ENCODE measurements around the gene TMEM130.
A peak's percentile ranks its signal among the peaks of the same experiment; 100 is the strongest.

Gene TMEM130

GRCh38 chr7:98827258-98827657 lies 42.6 kb downstream of the TMEM130 start:
- DNase-seq (ENCODE audit: low spot score in 2 of 2): no peak
- Histone ChIP-seq H3K27me3 (ENCODE audit: low read depth) (no peaks in the 10 kb centered on the region), H3K4me1 (no peaks in the 10 kb centered on the region), H3K36me3 (replicated peaks) (no peaks in the 10 kb centered on the region), H3K9me3 (no peaks in the 10 kb centered on the region), H3K4me3 (no peak overlapping the region)
- in situ Hi-C loops (cut with MboI; ENCODE audit: low sequenced_read_pairs): no loop called here

- H3K9me3 ChIP-seq: no peaks in the 10 kb centered on the region
Measured at GRCh38 chr7:98826811-98827231, 43.0 kb downstream of the TMEM130 start.

GRCh38 chr7:98826387-98826786 lies 43.4 kb downstream of the TMEM130 start:
- Histone ChIP-seq H3K4me1 (no peaks in the 10 kb centered on the region), H3K4me3 (no peak overlapping the region), H3K9me3 (no peaks in the 10 kb centered on the region), H3K36me3 (replicated peaks) (no peaks in the 10 kb centered on the region), H3K27me3 (ENCODE audit: low read depth) (no peaks in the 10 kb centered on the region)
- DNase-seq (ENCODE audit: low spot score in 2 of 2): no peak
- in situ Hi-C loops (cut with MboI; ENCODE audit: low sequenced_read_pairs): no loop called here

More at GRCh38 chr7:98826811-98827231, 43.0 kb downstream of the TMEM130 start:
- Histone ChIP-seq H3K27me3 (ENCODE audit: low read depth) (no peaks in the 10 kb centered on the region), H3K4me1 (no peaks in the 10 kb centered on the region), H3K4me3 (no peak overlapping the region), H3K36me3 (replicated peaks) (no peaks in the 10 kb centered on the region)
- no peak for DNase-seq (ENCODE audit: low spot score in 2 of 2)
- in situ Hi-C loops (cut with MboI; ENCODE audit: low sequenced_read_pairs): no loop called here

GRCh38 chr7:98823226-98823625 lies 46.6 kb downstream of the TMEM130 start:
- no peaks in the 10 kb centered on the region for H3K27me3 ChIP-seq (ENCODE audit: low read depth)
- in situ Hi-C loops (cut with MboI; ENCODE audit: low sequenced_read_pairs): no loop called here
- no peak for DNase-seq (ENCODE audit: low spot score in 2 of 2)
- H3K4me3 ChIP-seq: no peak overlapping the region
- H3K4me1 ChIP-seq: no peaks in the 10 kb centered on the region
- no peaks in the 10 kb centered on the region for H3K36me3 ChIP-seq (replicated peaks)
- no peaks in the 10 kb centered on the region for H3K9me3 ChIP-seq

- H3K4me1 ChIP-seq: no peaks in the 10 kb centered on the region
- no peaks in the 10 kb centered on the region for H3K36me3 ChIP-seq (replicated peaks)
- no peak for DNase-seq (ENCODE audit: low spot score in 2 of 2)
- no peaks in the 10 kb centered on the region for H3K9me3 ChIP-seq
- H3K27me3 ChIP-seq (ENCODE audit: low read depth): no peaks in the 10 kb centered on the region
- no peak overlapping the region for H3K4me3 ChIP-seq
- in situ Hi-C loops (cut with MboI; ENCODE audit: low sequenced_read_pairs): no loop called here
Measured at GRCh38 chr7:98821348-98821747, 48.5 kb downstream of the TMEM130 start.

GRCh38 chr7:98816967-98817710 lies 52.7 kb downstream of the TMEM130 start:
- H3K4me1 ChIP-seq: no peaks in the 10 kb centered on the region
- H3K36me3 ChIP-seq (replicated peaks): no peaks in the 10 kb centered on the region
- no peak overlapping the region for H3K4me3 ChIP-seq
- no peaks in the 10 kb centered on the region for H3K27me3 ChIP-seq (ENCODE audit: low read depth)
- no peaks in the 10 kb centered on the region for H3K9me3 ChIP-seq
- DNase-seq (ENCODE audit: low spot score in 2 of 2): no peak
- in situ Hi-C loops (cut with MboI; ENCODE audit: low sequenced_read_pairs): no loop called here

GRCh38 chr7:98816241-98816640 lies 53.6 kb downstream of the TMEM130 start:
- no peaks in the 10 kb centered on the region for H3K27me3 ChIP-seq (ENCODE audit: low read depth)
- no peak for DNase-seq (ENCODE audit: low spot score in 2 of 2)
- H3K36me3 ChIP-seq (replicated peaks): no peaks in the 10 kb centered on the region
- H3K4me1 ChIP-seq: no peaks in the 10 kb centered on the region
- H3K4me3 ChIP-seq: no peak overlapping the region
- H3K9me3 ChIP-seq: no peaks in the 10 kb centered on the region
- in situ Hi-C loops (cut with MboI; ENCODE audit: low sequenced_read_pairs): no loop called here

- Histone ChIP-seq H3K4me3 (no peak overlapping the region), H3K27me3 (ENCODE audit: low read depth) (no peaks in the 10 kb centered on the region), H3K4me1 (no peaks in the 10 kb centered on the region), H3K36me3 (replicated peaks) (no peaks in the 10 kb centered on the region), H3K9me3 (no peaks in the 10 kb centered on the region)
- in situ Hi-C loops (cut with MboI; ENCODE audit: low sequenced_read_pairs): no loop called here
- no peak for DNase-seq (ENCODE audit: low spot score in 2 of 2)
Measured at GRCh38 chr7:98815313-98815712, 54.5 kb downstream of the TMEM130 start.

GRCh38 chr7:98811299-98811698 lies 58.5 kb downstream of the TMEM130 start:
- Histone ChIP-seq H3K9me3 (no peaks in the 10 kb centered on the region), H3K4me3 (no peak overlapping the region), H3K36me3 (replicated peaks) (no peaks in the 10 kb centered on the region), H3K27me3 (ENCODE audit: low read depth) (no peaks in the 10 kb centered on the region), H3K4me1 (peaks cover 7% of the 10 kb centered on the region; the same call in 1 of the 2 replicates)
- in situ Hi-C loops (cut with MboI; ENCODE audit: low sequenced_read_pairs): no loop called here
- DNase-seq (ENCODE audit: low spot score in 2 of 2): no peak

- in situ Hi-C loops (cut with MboI; ENCODE audit: low sequenced_read_pairs): no loop called here
- H3K4me1 ChIP-seq: peaks cover 7% of the 10 kb centered on the region; the same call in 1 of the 2 replicates
- H3K27me3 ChIP-seq (ENCODE audit: low read depth): no peaks in the 10 kb centered on the region
- no peak overlapping the region for H3K4me3 ChIP-seq
- no peaks in the 10 kb centered on the region for H3K36me3 ChIP-seq (replicated peaks)
- DNase-seq (ENCODE audit: low spot score in 2 of 2): no peak
- H3K9me3 ChIP-seq: no peaks in the 10 kb centered on the region
Measured at GRCh38 chr7:98810153-98810802, 59.5 kb downstream of the TMEM130 start.

- no peak for DNase-seq (ENCODE audit: low spot score in 2 of 2)
- Histone ChIP-seq H3K36me3 (replicated peaks) (no peaks in the 10 kb centered on the region), H3K9me3 (no peaks in the 10 kb centered on the region), H3K4me3 (no peak overlapping the region), H3K27me3 (ENCODE audit: low read depth) (no peaks in the 10 kb centered on the region), H3K4me1 (peaks cover 7% of the 10 kb centered on the region; the same call in 1 of the 2 replicates)
- in situ Hi-C loops (cut with MboI; ENCODE audit: low sequenced_read_pairs): no loop called here
Measured at GRCh38 chr7:98808751-98809460, 60.9 kb downstream of the TMEM130 start.

GRCh38 chr7:98807068-98808048 lies 62.5 kb downstream of the TMEM130 start:
- peak; percentile 57 to 76 for DNase-seq (ENCODE audit: low spot score in 2 of 2)
- no peak overlapping the region for H3K4me3 ChIP-seq
- H3K9me3 ChIP-seq: no peaks in the 10 kb centered on the region
- H3K27me3 ChIP-seq (ENCODE audit: low read depth): no peaks in the 10 kb centered on the region
- peaks cover 7% of the 10 kb centered on the region; the same call in 1 of the 2 replicates for H3K4me1 ChIP-seq
- in situ Hi-C loops (cut with MboI; ENCODE audit: low sequenced_read_pairs): no loop called here
- no peaks in the 10 kb centered on the region for H3K36me3 ChIP-seq (replicated peaks)

Data from HAP-1 (cell line).